ENCODE results near the gene SH3BP2. TPM values are rescaled to one million over a fixed set of nuclear protein-coding genes. Genes with fewer than 3 reads are reported as not detected.

Gene SH3BP2
- polyA plus RNA-seq, 1 donor from 2014 or later, result 87.9 TPM

GRCh38 chr4:2832981-2833670 is 40.2 kb downstream of the SH3BP2 start:
- Histone ChIP-seq H3K27ac (ENCODE audit: low read length) (no peak overlapping the region), H3K4me3 (ENCODE audit: low read length) (no peak overlapping the region), H3K9me2 (ENCODE audit: insufficient read depth, low read length) (no peaks in the 10 kb centered on the region), H3F3A (ENCODE audit: insufficient read depth, low read length, poor library complexity, severe bottlenecking) (no peaks in the 10 kb centered on the region), H2AFZ (ENCODE audit: low read depth, low read length) (no peak overlapping the region), H4K20me1 (ENCODE audit: insufficient read depth) (no peaks in the 10 kb centered on the region), H3K9ac (ENCODE audit: low read length) (no peak overlapping the region), H3K27me3 (ENCODE audit: insufficient read depth, low read depth, low read length) (no peaks in the 10 kb centered on the region), H3K36me3 (ENCODE audit: insufficient read depth, low read length) (no peaks in the 10 kb centered on the region), H3K79me2 (replicated peaks; ENCODE audit: insufficient read depth, low read length) (no peaks in the 10 kb centered on the region), H3K9me3 (ENCODE audit: low read length) (no peaks in the 10 kb centered on the region), H3K4me2 (ENCODE audit: low read length) (no peak overlapping the region)
- TF ChIP-seq EZH2 (IDR thresholded peaks at IDR 0.05; ENCODE audit: borderline replicate concordance, insufficient read depth, low read length, poor library complexity, severe bottlenecking) (no peak), RAD21 (conservative IDR thresholded peaks at IDR 0.05) (no peak), SMC3 (conservative IDR thresholded peaks at IDR 0.05; ENCODE audit: poor library complexity) (no peak), EP300 (conservative IDR thresholded peaks at IDR 0.05; ENCODE audit: poor library complexity, severe bottlenecking) (no peak), TAF1 (IDR thresholded peaks at IDR 0.05; ENCODE audit: low read depth) (no peak), REST (IDR thresholded peaks at IDR 0.05; ENCODE audit: borderline replicate concordance) (no peak), POLR2AphosphoS5 (IDR thresholded peaks at IDR 0.05) (no peak), MXI1 (conservative IDR thresholded peaks at IDR 0.05; ENCODE audit: poor library complexity, severe bottlenecking) (no peak)
- TF ChIP-seq, protein P1, sequence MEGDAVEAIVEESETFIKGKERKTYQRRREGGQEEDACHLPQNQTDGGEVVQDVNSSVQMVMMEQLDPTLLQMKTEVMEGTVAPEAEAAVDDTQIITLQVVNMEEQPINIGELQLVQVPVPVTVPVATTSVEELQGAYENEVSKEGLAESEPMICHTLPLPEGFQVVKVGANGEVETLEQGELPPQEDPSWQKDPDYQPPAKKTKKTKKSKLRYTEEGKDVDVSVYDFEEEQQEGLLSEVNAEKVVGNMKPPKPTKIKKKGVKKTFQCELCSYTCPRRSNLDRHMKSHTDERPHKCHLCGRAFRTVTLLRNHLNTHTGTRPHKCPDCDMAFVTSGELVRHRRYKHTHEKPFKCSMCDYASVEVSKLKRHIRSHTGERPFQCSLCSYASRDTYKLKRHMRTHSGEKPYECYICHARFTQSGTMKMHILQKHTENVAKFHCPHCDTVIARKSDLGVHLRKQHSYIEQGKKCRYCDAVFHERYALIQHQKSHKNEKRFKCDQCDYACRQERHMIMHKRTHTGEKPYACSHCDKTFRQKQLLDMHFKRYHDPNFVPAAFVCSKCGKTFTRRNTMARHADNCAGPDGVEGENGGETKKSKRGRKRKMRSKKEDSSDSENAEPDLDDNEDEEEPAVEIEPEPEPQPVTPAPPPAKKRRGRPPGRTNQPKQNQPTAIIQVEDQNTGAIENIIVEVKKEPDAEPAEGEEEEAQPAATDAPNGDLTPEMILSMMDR (IDR thresholded peaks at IDR 0.05; ENCODE audit: poor library complexity, severe bottlenecking), result no peak

DNA sequence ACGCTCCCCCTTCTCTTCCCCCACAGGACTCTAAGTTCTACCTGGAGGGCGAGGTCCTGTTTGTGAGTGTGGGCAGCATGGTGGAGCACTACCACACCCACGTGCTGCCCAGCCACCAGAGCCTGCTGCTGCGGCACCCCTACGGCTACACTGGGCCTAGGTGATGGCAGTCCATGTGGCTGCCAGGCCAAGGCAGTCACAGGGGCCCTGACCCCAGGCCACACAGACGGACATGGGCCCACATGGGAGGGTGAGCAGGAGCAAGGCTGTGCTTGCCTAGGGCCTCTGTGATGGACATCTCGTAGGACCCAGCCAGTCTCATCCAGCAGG is 40.8 kb downstream of the SH3BP2 start:
- Histone ChIP-seq H3K27me3 (ENCODE audit: insufficient read depth, low read depth, low read length) (no peaks in the 10 kb centered on the region), H3K9ac (ENCODE audit: low read length) (no peak overlapping the region), H3K9me2 (ENCODE audit: insufficient read depth, low read length) (no peaks in the 10 kb centered on the region), H2AFZ (ENCODE audit: low read depth, low read length) (no peak overlapping the region), H3K36me3 (ENCODE audit: insufficient read depth, low read length) (no peaks in the 10 kb centered on the region), H3K79me2 (replicated peaks; ENCODE audit: insufficient read depth, low read length) (no peaks in the 10 kb centered on the region), H3K4me3 (ENCODE audit: low read length) (no peak overlapping the region), H3K27ac (ENCODE audit: low read length) (no peak overlapping the region), H3F3A (ENCODE audit: insufficient read depth, low read length, poor library complexity, severe bottlenecking) (no peaks in the 10 kb centered on the region), H3K4me2 (ENCODE audit: low read length) (no peak overlapping the region), H3K9me3 (ENCODE audit: low read length) (no peaks in the 10 kb centered on the region), H4K20me1 (ENCODE audit: insufficient read depth) (no peaks in the 10 kb centered on the region)
- TF ChIP-seq RAD21 (conservative IDR thresholded peaks at IDR 0.05) (no peak), POLR2AphosphoS5 (IDR thresholded peaks at IDR 0.05) (no peak), TAF1 (IDR thresholded peaks at IDR 0.05; ENCODE audit: low read depth) (no peak), EZH2 (IDR thresholded peaks at IDR 0.05; ENCODE audit: borderline replicate concordance, insufficient read depth, low read length, poor library complexity, severe bottlenecking) (no peak), REST (IDR thresholded peaks at IDR 0.05; ENCODE audit: borderline replicate concordance) (no peak), EP300 (conservative IDR thresholded peaks at IDR 0.05; ENCODE audit: poor library complexity, severe bottlenecking) (no peak), MXI1 (conservative IDR thresholded peaks at IDR 0.05; ENCODE audit: poor library complexity, severe bottlenecking) (no peak), SMC3 (conservative IDR thresholded peaks at IDR 0.05; ENCODE audit: poor library complexity) (no peak)
- TF ChIP-seq, protein P1 (IDR thresholded peaks at IDR 0.05; ENCODE audit: poor library complexity, severe bottlenecking), result no peak

Measured in neural cell (in vitro differentiated cells).